HG02678 (cell line): ENCODE measurements around the gene EPHB1.
"Not testable (repeated sequence)": the region's sequence is repeated elsewhere in the genome, so short reads cannot be mapped to it uniquely, and the experiment has no call there.

Source experiments
- ATAC-seq: cut with Tn5 transposase; IDR thresholded peaks from one replicate; pipeline ENCODE4 v1.9.1; 2021; ENCODE audit warnings: mild to moderate bottlenecking, moderate library complexity; ENCODE audit not compliant: unreplicated experiment

The EPHB1 gene

GRCh38 chr3:134938029-134938525 lies 143.0 kb downstream of the EPHB1 start:
- no peak for ATAC-seq

- no peak for ATAC-seq
Measured at GRCh38 chr3:134939978-134940377, 144.9 kb downstream of the EPHB1 start.

GRCh38 chr3:134941820-134942219 lies 146.8 kb downstream of the EPHB1 start:
- ATAC-seq = no peak

GRCh38 chr3:134944429-134944828 lies 149.4 kb downstream of the EPHB1 start:
- ATAC-seq = no peak

- ATAC-seq = no peak
Measured at GRCh38 chr3:134949150-134949549, 154.1 kb downstream of the EPHB1 start.

- no peak for ATAC-seq
Measured at GRCh38 chr3:134952371-134952770, 157.3 kb downstream of the EPHB1 start.

GRCh38 chr3:134955874-134956273 lies 160.8 kb downstream of the EPHB1 start:
- peak; percentile 16 for ATAC-seq

GRCh38 chr3:134956395-134956794 lies 161.3 kb downstream of the EPHB1 start:
- ATAC-seq = peak; percentile 77

GRCh38 chr3:134956844-134957243 lies 161.8 kb downstream of the EPHB1 start:
- ATAC-seq = peak; percentile 3

GRCh38 chr3:134959516-134959915 lies 164.5 kb downstream of the EPHB1 start:
- no peak for ATAC-seq

GRCh38 chr3:134964226-134964625 lies 169.2 kb downstream of the EPHB1 start:
- ATAC-seq = no peak

- ATAC-seq = no peak
Measured at GRCh38 chr3:134965865-134966481, 170.9 kb downstream of the EPHB1 start.

- ATAC-seq = no peak
Measured at GRCh38 chr3:134970895-134971294, 175.8 kb downstream of the EPHB1 start.

GRCh38 chr3:134971306-134971705 lies 176.2 kb downstream of the EPHB1 start:
- no peak for ATAC-seq

- ATAC-seq = not testable (repeated sequence)
Measured at GRCh38 chr3:134971907-134972306, 176.8 kb downstream of the EPHB1 start.

GRCh38 chr3:134972836-134973455 lies 177.9 kb downstream of the EPHB1 start:
- ATAC-seq = no peak

- no peak for ATAC-seq
Measured at GRCh38 chr3:134974624-134975023, 179.6 kb downstream of the EPHB1 start.

GRCh38 chr3:134976948-134977347 lies 181.9 kb downstream of the EPHB1 start:
- no peak for ATAC-seq

GRCh38 chr3:134978658-134979057 lies 183.6 kb downstream of the EPHB1 start:
- no peak for ATAC-seq

GRCh38 chr3:134985864-134986715 lies 191.0 kb downstream of the EPHB1 start:
- ATAC-seq = no peak

- ATAC-seq = no peak
Measured at GRCh38 chr3:134988666-134989065, 193.6 kb downstream of the EPHB1 start.

GRCh38 chr3:134991003-134991402 lies 195.9 kb downstream of the EPHB1 start:
- no peak for ATAC-seq
